ENCODE data around the gene DOCK8. TPM values are rescaled to one million over a fixed set of nuclear protein-coding genes. Genes with fewer than 3 reads are reported as not detected.

Gene DOCK8
- total RNA-seq, 1 experiment from 2014 or later: 0.37 TPM

- TF ChIP-seq TCF7L2 (IDR thresholded peaks at IDR 0.05; ENCODE audit: borderline replicate concordance, extremely low read depth, insufficient read depth, insufficient read length) (no peak), FOSL1 (IDR thresholded peaks at IDR 0.05; ENCODE audit: low read depth) (no peak), REST (IDR thresholded peaks at IDR 0.05; ENCODE audit: low read depth) (no peak), MAX (IDR thresholded peaks at IDR 0.05) (no peak)
Measured at GRCh38 chr9:463455-464171, 248.9 kb downstream of the DOCK8 start (continued).

GRCh38 chr9:466747-467146, 252.1 kb downstream of the DOCK8 start:
- no peaks in the 10 kb centered on the region for H3K27me3 ChIP-seq (ENCODE audit: insufficient read depth, low read length)
- no peaks in the 10 kb centered on the region for H3K36me3 ChIP-seq (ENCODE audit: control insufficient read depth in 1 of 2, insufficient read depth in 2 of 2, low read length in 2 of 2)
- H3K4me1 ChIP-seq (ENCODE audit: control insufficient read depth in 1 of 2, insufficient read depth in 2 of 2, low read length in 2 of 2): peaks cover 9 to 22% of the 10 kb centered on the region in 2 experiments
- H3K79me2 ChIP-seq (ENCODE audit: insufficient read depth, low read length): no peaks in the 10 kb centered on the region
- DNase-seq (ENCODE audit: low read depth, low spot score) (no peak), ATAC-seq (no peak)
- H2AFZ ChIP-seq (ENCODE audit: low read depth, low read length, poor library complexity, severe bottlenecking): no peak overlapping the region
- RAD21 ChIA-PET (ENCODE audit: low non-redundant PET in 1 of 2, low total read pairs in 2 of 2, uncharacterized antibody in 2 of 2, unreplicated experiment in 2 of 2): no interaction called here
- POLR2A ChIA-PET: no interaction called here
- no peak for TF ChIP-seq RAD21 (IDR thresholded peaks at IDR 0.05; ENCODE audit: low read depth)
- no peaks in the 10 kb centered on the region for H3K9me3 ChIP-seq (ENCODE audit: control insufficient read depth in 1 of 2, insufficient read depth in 1 of 2, low read depth in 1 of 2, low read length in 2 of 2)
- no TSS peak for BruUV-seq (replicated peaks)
- no peak overlapping the region for H3K4me2 ChIP-seq (ENCODE audit: low read length)
- no peak overlapping the region for H3K27ac ChIP-seq (ENCODE audit: low read depth, low read length)
- no peak overlapping the region for H3K9ac ChIP-seq (ENCODE audit: low read length)
- no peak overlapping the region for H3K4me3 ChIP-seq (replicated peaks in 1 of 2; ENCODE audit: low read depth in 1 of 2, low read length in 2 of 2)
- intact Hi-C loops (cut with micrococcal nuclease): loop anchor here (10.0 kb wide), 1 partner anchor 58 kb away; no protein-coding TSS in a partner anchor
- CTCF ChIA-PET: no interaction called here
- no peaks in the 10 kb centered on the region; the same call in 1 of the 2 replicates for H3K9me2 ChIP-seq (ENCODE audit: insufficient read depth)
- H4K20me1 ChIP-seq (ENCODE audit: insufficient read depth): no peaks in the 10 kb centered on the region

All from HCT116 (cell line).